Natural killer cell treated with Interleukin-12 subunit alpha and Interleukin-12 subunit beta and Interleukin-15 and Interleukin-18, amount 100 ng/mL, for 72 hours (primary cell): ENCODE results near the gene SLC47A2. TPM values are rescaled to one million over a fixed set of nuclear protein-coding genes. Genes with fewer than 3 reads are reported as not detected.
A peak's percentile ranks its signal among the peaks of the same experiment; 100 is the strongest.

Source experiments
- ATAC-seq, 2 donors: fragments of 150-1000 bp; cut with Tn5 transposase in 1 of 2; sonication (Bioruptor Pico), chemical (Tn5 transposase) in 1 of 2; 2 replicates each; pipeline ENCODE4 v1.10.0; 2021
- DNase-seq: peaks from one replicate; pipeline ENCODE4 v3.0.0; 2022; ENCODE audit warnings: low spot score
- H3K27ac Mint-ChIP-seq, 2 donors: 1 replicate in 1 of 2; 2 replicates in 1 of 2; pipeline ENCODE4 v1.8.0; 2022; ENCODE audit warnings: mixed read lengths in 2 of 2, mild to moderate bottlenecking in 1 of 2, moderate library complexity in 1 of 2
- H3K27me3 Mint-ChIP-seq, 2 donors: 1 replicate in 1 of 2; 2 replicates in 1 of 2; pipeline ENCODE4 v1.8.0; 2022; ENCODE audit warnings: mixed read lengths in 2 of 2
- H3K36me3 Mint-ChIP-seq: one replicate; pipeline ENCODE4 v1.8.0; 2022; ENCODE audit warnings: mixed read lengths
- H3K4me1 Mint-ChIP-seq, 2 donors: 1 replicate in 1 of 2; 2 replicates in 1 of 2; pipeline ENCODE4 v1.8.0; 2022; ENCODE audit warnings: low read depth in 2 of 2, mixed read lengths in 2 of 2, mild to moderate bottlenecking in 1 of 2
- H3K4me3 Mint-ChIP-seq: one replicate; pipeline ENCODE4 v1.8.0; 2022; ENCODE audit warnings: mixed read lengths
- H3K9me3 Mint-ChIP-seq: 2 replicates; pipeline ENCODE4 v1.8.0; 2022; ENCODE audit warnings: mixed read lengths
- total RNA-seq, 2 donors: library from RNA; stranded (reverse); gene quantifications; one replicate each; pipeline ENCODE4 v1.2.3, GENCODE V29; 2022

SLC47A2 gene
- total RNA-seq, 2 donors from 2014 or later: not detected

GRCh38 chr17:19728084-19728495 lies 11.7 kb upstream of the SLC47A2 start:
- ATAC-seq: no peak
- H3K9me3 Mint-ChIP-seq: no peaks in the 10 kb centered on the region

GRCh38 chr17:19727501-19728078 lies 11.2 kb upstream of the SLC47A2 start:
- DNase-seq (no peak), ATAC-seq (no peak)
- no peaks in the 10 kb centered on the region for H3K36me3 Mint-ChIP-seq
- H3K4me1 Mint-ChIP-seq: peaks cover 5 to 8% of the 10 kb centered on the region in 2 donors
- no peaks in the 10 kb centered on the region for H3K9me3 Mint-ChIP-seq
- H3K27ac Mint-ChIP-seq: no peak overlapping the region
- H3K27me3 Mint-ChIP-seq: no peaks in the 10 kb centered on the region
- no peak overlapping the region for H3K4me3 Mint-ChIP-seq

More at GRCh38 chr17:19728084-19728495, 11.7 kb upstream of the SLC47A2 start:
- H3K4me1 Mint-ChIP-seq: peaks cover 5 to 8% of the 10 kb centered on the region in 2 donors
- DNase-seq: no peak
- no peak overlapping the region for H3K27ac Mint-ChIP-seq
- no peaks in the 10 kb centered on the region for H3K27me3 Mint-ChIP-seq
- no peak overlapping the region for H3K4me3 Mint-ChIP-seq
- no peaks in the 10 kb centered on the region for H3K36me3 Mint-ChIP-seq

- H3K9me3 Mint-ChIP-seq: no peaks in the 10 kb centered on the region
- H3K4me1 Mint-ChIP-seq: peaks cover 5 to 8% of the 10 kb centered on the region in 2 donors
- H3K27me3 Mint-ChIP-seq: no peaks in the 10 kb centered on the region
- H3K27ac Mint-ChIP-seq: no peak overlapping the region
- no peaks in the 10 kb centered on the region for H3K36me3 Mint-ChIP-seq
- ATAC-seq (no peak), DNase-seq (no peak)
- H3K4me3 Mint-ChIP-seq: no peak overlapping the region
These were observed 10.4 kb upstream of the SLC47A2 start for GRCh38 chr17:19726631-19727376.

DNA sequence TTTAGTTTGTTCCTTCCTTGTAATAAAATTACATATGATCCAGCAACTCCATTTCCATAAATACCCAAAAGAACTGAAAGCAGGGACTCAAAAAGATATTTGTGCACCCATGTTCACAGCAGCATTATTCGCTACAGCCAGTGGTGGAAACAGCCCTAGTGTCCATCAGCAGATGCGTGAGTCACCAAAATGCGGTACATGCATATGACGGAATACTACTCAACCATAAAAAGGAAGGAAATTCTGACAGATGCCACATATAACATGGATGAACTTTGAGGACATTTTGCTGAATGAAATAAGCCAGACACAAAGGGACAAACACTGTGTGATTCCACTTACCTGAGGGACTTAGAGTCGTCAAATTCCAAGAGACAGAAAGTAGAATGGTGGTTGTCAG lies 9.1 kb upstream of the SLC47A2 start:
- H3K27ac Mint-ChIP-seq: peak overlapping the region in 1 of 2 donors; percentile 40
- no peaks in the 10 kb centered on the region for H3K9me3 Mint-ChIP-seq
- DNase-seq: no peak
- H3K4me3 Mint-ChIP-seq: peak overlapping the region; percentile 49
- H3K36me3 Mint-ChIP-seq: no peaks in the 10 kb centered on the region
- H3K27me3 Mint-ChIP-seq: no peaks in the 10 kb centered on the region
- no peak for ATAC-seq
- peaks cover 5 to 8% of the 10 kb centered on the region in 2 donors for H3K4me1 Mint-ChIP-seq

DNA sequence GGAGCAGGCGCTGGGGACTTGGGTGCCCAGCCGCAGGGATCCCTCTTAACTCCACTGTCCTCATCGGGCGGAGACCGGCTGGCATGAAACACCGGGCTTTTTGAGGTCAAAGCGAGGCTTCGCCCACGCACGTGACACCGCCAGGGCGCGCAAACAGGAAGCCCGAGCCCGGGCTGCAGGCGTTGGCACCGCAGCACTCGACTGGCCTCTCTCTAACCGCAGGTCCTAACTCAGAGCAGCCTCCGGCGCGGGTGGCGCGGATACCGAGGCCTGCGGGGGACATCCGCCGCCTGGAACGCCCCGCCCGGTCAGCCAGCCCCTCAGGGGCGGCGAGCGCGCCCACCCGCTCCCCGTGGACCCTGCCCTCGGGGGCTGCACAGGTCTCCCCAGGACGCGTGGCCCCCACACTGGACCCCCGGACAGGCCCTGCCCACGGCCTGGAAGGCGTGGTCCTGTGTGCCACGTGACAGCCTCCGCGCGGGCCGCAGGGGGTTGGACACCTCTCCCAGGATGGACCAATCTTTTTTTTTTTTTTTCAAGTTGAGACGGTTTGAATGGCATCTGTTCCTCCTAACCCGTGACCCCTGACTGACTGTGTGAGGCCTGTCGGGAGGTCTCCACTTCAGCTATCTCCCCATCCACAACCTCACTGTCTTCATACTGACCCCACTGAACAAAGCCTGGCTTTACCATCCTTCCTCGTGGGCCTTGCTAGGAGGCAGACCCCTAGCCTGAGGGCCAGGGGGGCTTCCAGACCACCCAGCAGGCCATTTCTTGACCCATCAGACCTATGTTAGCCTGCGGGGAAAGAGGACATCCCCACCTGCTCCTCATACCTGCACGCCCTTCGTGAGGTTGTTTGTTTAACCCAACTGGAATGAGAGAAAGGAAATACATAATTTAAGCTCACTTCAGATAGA lies 8.4 kb upstream of the SLC47A2 start:
- Mint-ChIP-seq H3K4me1 (peaks cover 5 to 8% of the 10 kb centered on the region in 2 donors), H3K9me3 (no peaks in the 10 kb centered on the region), H3K27ac (peak overlapping the region in 1 of 2 donors; percentile 40), H3K4me3 (peak overlapping the region; percentile 49), H3K36me3 (no peaks in the 10 kb centered on the region), H3K27me3 (no peaks in the 10 kb centered on the region)
- peak; percentile 73 to 87 for ATAC-seq
- DNase-seq: peak; percentile 78

DNA sequence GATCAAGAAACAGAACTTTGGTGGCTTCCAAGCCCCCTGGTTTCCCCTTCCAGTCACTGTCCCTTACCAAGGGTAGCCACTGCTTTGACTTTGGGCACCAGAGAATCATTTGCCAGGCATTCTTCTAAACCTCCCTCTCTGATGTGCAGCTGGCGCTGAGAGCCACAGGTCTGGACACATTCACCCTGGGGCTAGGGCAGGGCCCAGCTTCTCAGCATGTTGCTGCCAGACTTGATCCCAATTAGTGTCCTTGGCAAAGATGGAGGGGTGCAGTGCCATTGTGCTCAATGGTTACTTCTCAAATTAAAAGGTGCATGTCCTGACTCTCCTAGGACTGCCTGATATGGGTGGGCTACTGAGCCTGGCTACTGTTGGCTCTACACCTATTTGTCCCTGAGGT lies 7.6 kb upstream of the SLC47A2 start:
- peaks cover 5 to 8% of the 10 kb centered on the region in 2 donors for H3K4me1 Mint-ChIP-seq
- DNase-seq (no peak), ATAC-seq (no peak)
- H3K36me3 Mint-ChIP-seq: no peaks in the 10 kb centered on the region
- H3K27ac Mint-ChIP-seq: no peak overlapping the region
- H3K27me3 Mint-ChIP-seq: no peaks in the 10 kb centered on the region
- H3K4me3 Mint-ChIP-seq: no peak overlapping the region
- H3K9me3 Mint-ChIP-seq: no peaks in the 10 kb centered on the region

DNA sequence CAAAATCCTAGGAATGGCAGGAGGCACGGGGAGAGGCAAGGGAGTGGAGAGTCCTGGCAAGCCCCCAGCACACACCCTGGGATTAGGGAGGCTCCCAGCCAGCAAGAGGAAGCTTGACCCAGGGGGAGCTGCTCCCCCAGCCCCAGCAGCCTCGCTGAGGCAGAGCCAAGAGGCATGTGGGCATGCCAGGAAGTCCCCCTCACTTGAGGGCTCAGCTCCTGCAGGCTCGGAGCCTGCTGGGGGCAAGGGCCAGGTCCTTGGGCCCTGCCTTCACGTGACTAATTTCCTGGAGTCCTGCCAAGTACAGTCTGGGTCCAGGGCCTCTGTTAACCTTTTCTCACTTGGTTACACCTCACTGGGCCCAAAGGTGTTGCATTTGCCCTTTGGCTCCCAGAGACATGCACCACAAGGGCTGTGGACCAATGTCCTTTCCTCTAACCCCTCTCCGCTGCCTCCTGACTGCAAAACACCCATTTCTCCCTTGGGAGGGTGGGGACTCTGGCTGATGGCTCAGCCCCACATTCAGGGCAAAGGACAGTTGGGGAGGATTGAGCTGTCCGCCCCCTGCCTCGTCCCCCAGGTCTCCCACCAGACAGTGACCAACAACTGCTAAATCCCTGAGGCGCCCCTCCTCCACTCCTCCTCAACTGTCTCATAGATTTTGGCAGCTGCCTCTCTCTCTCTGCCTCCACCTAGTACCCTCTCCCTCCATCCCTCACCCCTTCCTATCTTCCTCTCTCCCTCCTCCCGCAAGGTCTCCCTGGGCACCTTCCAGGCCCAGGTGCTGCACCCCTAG lies 4.4 kb upstream of the SLC47A2 start:
- H3K4me1 Mint-ChIP-seq: peaks cover 5 to 8% of the 10 kb centered on the region in 2 donors
- no peaks in the 10 kb centered on the region for H3K9me3 Mint-ChIP-seq
- no peaks in the 10 kb centered on the region for H3K27me3 Mint-ChIP-seq
- no peak overlapping the region for H3K27ac Mint-ChIP-seq
- no peaks in the 10 kb centered on the region for H3K36me3 Mint-ChIP-seq
- ATAC-seq (no peak), DNase-seq (no peak)
- H3K4me3 Mint-ChIP-seq: no peak overlapping the region

GRCh38 chr17:19720210-19720475 lies 3.8 kb upstream of the SLC47A2 start:
- H3K4me3 Mint-ChIP-seq: no peak overlapping the region
- no peaks in the 10 kb centered on the region for H3K27me3 Mint-ChIP-seq
- no peak for DNase-seq
- H3K4me1 Mint-ChIP-seq: peaks cover 2 to 3% of the 10 kb centered on the region in 2 donors
- no peak for ATAC-seq
- no peaks in the 10 kb centered on the region for H3K36me3 Mint-ChIP-seq
- no peaks in the 10 kb centered on the region for H3K9me3 Mint-ChIP-seq
- no peak overlapping the region for H3K27ac Mint-ChIP-seq

DNA sequence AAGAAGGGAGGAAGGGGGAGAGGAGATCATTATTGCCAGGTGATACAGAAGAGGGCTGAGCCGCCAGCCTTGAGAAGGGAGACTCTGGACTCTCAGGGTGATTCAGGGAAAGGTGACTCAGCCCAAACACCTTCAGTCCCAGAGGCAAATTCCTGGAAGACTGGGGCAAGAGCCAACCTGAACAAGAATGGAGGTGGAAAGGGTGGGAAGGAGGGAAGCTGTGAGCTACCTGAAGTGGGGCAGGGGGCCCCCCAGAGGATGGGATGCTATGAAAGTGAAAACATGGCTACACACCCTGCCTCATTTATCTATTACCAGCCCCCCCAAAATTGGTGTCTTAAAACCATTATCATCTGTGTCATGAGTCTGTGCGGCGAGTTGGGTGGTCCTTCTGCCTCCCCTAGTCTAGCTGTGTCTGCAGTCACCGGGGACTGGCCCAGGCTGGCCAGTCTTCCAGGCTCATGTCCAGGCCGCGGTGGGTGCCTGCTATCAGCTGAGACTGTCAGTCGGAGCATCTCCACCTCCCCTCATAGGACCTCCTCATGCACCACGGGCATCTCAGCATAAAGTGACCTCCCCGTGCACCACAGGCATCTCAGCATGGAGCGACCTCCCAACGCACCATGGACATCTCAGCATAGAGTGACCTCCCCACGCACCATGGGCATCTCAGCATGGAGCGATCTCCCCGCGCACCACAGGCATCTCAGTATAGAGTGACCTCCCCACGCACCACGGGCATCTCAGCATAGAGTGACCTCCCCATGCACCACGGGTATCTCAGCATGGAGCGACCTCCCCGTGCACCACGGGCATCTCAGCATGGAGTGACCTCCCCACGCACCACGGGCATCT lies 3.2 kb upstream of the SLC47A2 start:
- no peak overlapping the region for H3K27ac Mint-ChIP-seq
- no peaks in the 10 kb centered on the region for H3K27me3 Mint-ChIP-seq
- H3K36me3 Mint-ChIP-seq: no peaks in the 10 kb centered on the region
- DNase-seq (no peak), ATAC-seq (no peak)
- no peaks in the 10 kb centered on the region for H3K9me3 Mint-ChIP-seq
- no peaks in the 10 kb centered on the region for H3K4me1 Mint-ChIP-seq
- no peak overlapping the region for H3K4me3 Mint-ChIP-seq

DNA sequence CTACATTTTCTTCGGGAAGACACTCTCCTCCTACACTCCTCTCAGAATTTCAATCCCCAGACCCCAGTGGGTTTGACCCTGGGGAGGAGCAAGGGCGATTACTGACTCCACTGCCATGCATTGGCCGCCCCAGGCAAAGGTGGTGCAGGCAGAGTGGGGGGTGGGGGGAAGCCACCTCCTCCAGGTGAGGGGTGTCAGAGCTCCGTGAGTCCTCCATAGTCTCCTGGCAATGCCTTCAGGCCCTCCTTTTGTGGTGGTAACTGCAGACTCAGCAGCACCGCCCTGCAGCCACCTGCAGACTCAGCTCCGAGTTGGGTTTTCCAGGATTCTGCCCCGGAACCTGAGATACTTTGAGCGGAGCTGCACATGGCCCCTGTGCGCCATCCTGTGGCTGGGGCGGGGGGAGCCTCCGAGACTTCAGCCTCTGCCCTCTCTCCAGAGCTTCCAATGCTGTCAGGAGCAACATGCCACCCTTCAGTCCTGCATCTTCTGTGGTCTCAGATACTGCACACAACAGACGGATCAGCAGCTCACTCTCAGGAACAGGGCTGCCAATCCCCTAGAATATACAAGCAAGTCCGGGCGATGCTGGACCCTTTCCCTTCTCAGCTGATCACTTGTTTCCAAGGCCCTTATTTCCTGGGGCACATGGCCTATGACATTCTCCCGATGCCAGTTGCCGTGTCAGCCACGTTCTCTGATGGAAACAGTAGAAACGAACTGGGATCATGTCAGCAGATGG lies 2.4 kb upstream of the SLC47A2 start:
- Mint-ChIP-seq H3K27ac (no peak overlapping the region), H3K9me3 (no peaks in the 10 kb centered on the region), H3K27me3 (no peaks in the 10 kb centered on the region), H3K4me1 (no peaks in the 10 kb centered on the region), H3K4me3 (no peak overlapping the region), H3K36me3 (no peaks in the 10 kb centered on the region)
- peak; percentile 58 for DNase-seq
- ATAC-seq: no peak

- Mint-ChIP-seq H3K9me3 (no peaks in the 10 kb centered on the region), H3K36me3 (no peaks in the 10 kb centered on the region), H3K27me3 (no peaks in the 10 kb centered on the region), H3K4me1 (no peaks in the 10 kb centered on the region), H3K4me3 (no peak overlapping the region), H3K27ac (no peak overlapping the region)
- ATAC-seq (no peak), DNase-seq (no peak)
These were observed 1.7 kb upstream of the SLC47A2 start for GRCh38 chr17:19718041-19718612.

DNA sequence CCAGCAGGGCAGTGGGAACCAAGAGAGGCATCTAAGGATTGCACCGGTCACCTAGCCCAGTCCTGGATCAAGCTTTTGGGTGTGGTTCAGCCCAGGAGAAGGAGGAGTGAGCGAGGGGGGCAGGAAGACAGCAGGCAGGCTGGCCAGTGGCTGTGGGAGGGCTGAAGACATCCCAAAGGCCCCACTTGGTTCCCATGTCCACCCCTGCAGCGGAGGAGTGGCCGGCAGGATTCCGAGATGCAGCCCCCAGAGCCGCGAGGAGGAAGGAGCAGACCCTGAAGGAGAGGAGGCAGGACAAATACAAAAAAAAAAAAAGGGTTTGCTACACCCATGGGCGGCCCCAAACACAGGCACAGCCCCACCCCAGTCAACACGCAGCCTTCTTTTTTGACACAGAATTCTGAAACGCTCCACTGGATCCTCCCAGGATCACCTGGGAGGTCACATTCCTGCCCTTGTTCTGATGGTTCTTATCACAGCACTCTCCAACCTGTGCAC lies 1.1 kb upstream of the SLC47A2 start:
- no peaks in the 10 kb centered on the region for H3K36me3 Mint-ChIP-seq
- no peak for ATAC-seq
- H3K4me1 Mint-ChIP-seq: no peaks in the 10 kb centered on the region
- H3K27me3 Mint-ChIP-seq: no peaks in the 10 kb centered on the region
- no peaks in the 10 kb centered on the region for H3K9me3 Mint-ChIP-seq
- no peak overlapping the region for H3K4me3 Mint-ChIP-seq
- DNase-seq: no peak
- H3K27ac Mint-ChIP-seq: no peak overlapping the region
